ENCODE results near the gene CCR9. TPM values are rescaled to one million over a fixed set of nuclear protein-coding genes. Genes with fewer than 3 reads are reported as not detected.

Gene CCR9
- polyA plus RNA-seq, 4 donors: 0.09 to 0.23 (median 0.19) TPM; not detected in 1

GRCh38 chr3:45871780-45872179, 14.6 kb upstream of the CCR9 start:
- no peak for DNase-seq (ENCODE audit: low read depth in 4 of 4, low spot score in 3 of 4)

- DNase-seq (ENCODE audit: low read depth in 4 of 4, low spot score in 3 of 4): no peak
These were observed 13.8 kb upstream of the CCR9 start for GRCh38 chr3:45872569-45872968.

- DNase-seq (ENCODE audit: low read depth in 4 of 4, low spot score in 3 of 4): no peak
These were observed 13.3 kb upstream of the CCR9 start for GRCh38 chr3:45873036-45873435.

GRCh38 chr3:45873638-45874037, 12.7 kb upstream of the CCR9 start:
- DNase-seq (ENCODE audit: low read depth in 4 of 4, low spot score in 3 of 4): no peak

- no peak for DNase-seq (ENCODE audit: low read depth in 4 of 4, low spot score in 3 of 4)
These were observed 11.5 kb upstream of the CCR9 start for GRCh38 chr3:45874677-45875346.

- DNase-seq (ENCODE audit: low read depth in 4 of 4, low spot score in 3 of 4): no peak
These were observed 8.2 kb upstream of the CCR9 start for GRCh38 chr3:45878124-45878523.

GRCh38 chr3:45880725-45881077, 5.6 kb upstream of the CCR9 start:
- DNase-seq (ENCODE audit: low read depth in 4 of 4, low spot score in 3 of 4): no peak

- no peak for DNase-seq (ENCODE audit: low read depth in 4 of 4, low spot score in 3 of 4)
These were observed 5.0 kb upstream of the CCR9 start for GRCh38 chr3:45881078-45882022.

GRCh38 chr3:45884368-45885201, 1.8 kb upstream of the CCR9 start:
- no peak for DNase-seq (ENCODE audit: low read depth in 4 of 4, low spot score in 3 of 4)

- no peak for DNase-seq (ENCODE audit: low read depth in 4 of 4, low spot score in 3 of 4)
These were observed 942 bp downstream of the CCR9 start for GRCh38 chr3:45887285-45887684.

GRCh38 chr3:45887759-45888511, 1.6 kb downstream of the CCR9 start:
- no peak for DNase-seq (ENCODE audit: low read depth in 4 of 4, low spot score in 3 of 4)

- no peak for DNase-seq (ENCODE audit: low read depth in 4 of 4, low spot score in 3 of 4)
These were observed 3.0 kb downstream of the CCR9 start for GRCh38 chr3:45889337-45889736.

GRCh38 chr3:45890405-45890804, 4.1 kb downstream of the CCR9 start:
- DNase-seq (ENCODE audit: low read depth in 4 of 4, low spot score in 3 of 4): peak in 2 of 4 donors; percentile 1 to 6

GRCh38 chr3:45892161-45892560, 5.8 kb downstream of the CCR9 start:
- DNase-seq (ENCODE audit: low read depth in 4 of 4, low spot score in 3 of 4): no peak

- no peak for DNase-seq (ENCODE audit: low read depth in 4 of 4, low spot score in 3 of 4)
These were observed 7.7 kb downstream of the CCR9 start for GRCh38 chr3:45894015-45894414.

- DNase-seq (ENCODE audit: low read depth in 4 of 4, low spot score in 3 of 4): no peak
These were observed 9.5 kb downstream of the CCR9 start for GRCh38 chr3:45895686-45896468.

GRCh38 chr3:45896956-45897355, 10.6 kb downstream of the CCR9 start:
- no peak for DNase-seq (ENCODE audit: low read depth in 4 of 4, low spot score in 3 of 4)

- DNase-seq (ENCODE audit: low read depth in 4 of 4, low spot score in 3 of 4): no peak
These were observed 18.6 kb downstream of the CCR9 start for GRCh38 chr3:45904931-45905330.

GRCh38 chr3:45905755-45906154, 19.4 kb downstream of the CCR9 start:
- DNase-seq (ENCODE audit: low read depth in 4 of 4, low spot score in 3 of 4): no peak
